Measurements from ENCODE around the gene FBXW11. TPM values are rescaled to one million over a fixed set of nuclear protein-coding genes. Genes with fewer than 3 reads are reported as not detected.

FBXW11 gene
- total and polyA plus RNA-seq, 10 of the 15 experiments (the other 5 are each of a cell fraction or from before 2014, with no cell fraction given) = 4.3 to 61.5 (median 40.0) TPM

DNA sequence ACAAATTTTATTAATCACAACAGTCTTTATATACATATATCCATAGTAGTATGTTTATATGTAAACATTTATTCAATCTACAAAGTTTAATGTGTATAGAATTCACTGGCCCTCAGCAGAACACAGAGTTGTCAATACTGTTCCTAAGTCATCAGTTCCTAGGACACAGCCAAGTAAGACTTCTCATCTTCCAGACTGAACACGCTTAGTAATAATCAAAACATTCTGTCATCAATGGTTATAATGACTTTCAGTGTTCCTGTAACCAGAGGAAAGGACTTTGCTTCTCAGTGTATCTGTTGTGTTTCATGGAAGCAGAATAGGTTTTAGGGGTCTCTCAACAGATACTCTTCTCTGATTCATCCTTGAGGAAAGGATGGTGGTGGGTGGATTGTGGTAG lies 138.7 kb downstream of the FBXW11 start (continued):
- no peak for TF ChIP-seq HDAC6 (IDR thresholded peaks at IDR 0.05; ENCODE audit: unreplicated experiment)
- no peak for TF ChIP-seq NBN (IDR thresholded peaks at IDR 0.05)
- no peak for TF ChIP-seq IRF4 (IDR thresholded peaks at IDR 0.05; ENCODE audit: low read depth, low read length)
- no peak for TF ChIP-seq HDGF (IDR thresholded peaks at IDR 0.05)
- TF ChIP-seq TCF7 (IDR thresholded peaks at IDR 0.05; ENCODE audit: borderline replicate concordance) = no peak
- TF ChIP-seq RBBP5 (conservative IDR thresholded peaks at IDR 0.05) = no peak
- TF ChIP-seq RUNX3 (IDR thresholded peaks at IDR 0.05; ENCODE audit: low read length) = no peak
- no peak for TF ChIP-seq CHD2 (IDR thresholded peaks at IDR 0.05; ENCODE audit: borderline replicate concordance, low read depth, low read length)

DNA sequence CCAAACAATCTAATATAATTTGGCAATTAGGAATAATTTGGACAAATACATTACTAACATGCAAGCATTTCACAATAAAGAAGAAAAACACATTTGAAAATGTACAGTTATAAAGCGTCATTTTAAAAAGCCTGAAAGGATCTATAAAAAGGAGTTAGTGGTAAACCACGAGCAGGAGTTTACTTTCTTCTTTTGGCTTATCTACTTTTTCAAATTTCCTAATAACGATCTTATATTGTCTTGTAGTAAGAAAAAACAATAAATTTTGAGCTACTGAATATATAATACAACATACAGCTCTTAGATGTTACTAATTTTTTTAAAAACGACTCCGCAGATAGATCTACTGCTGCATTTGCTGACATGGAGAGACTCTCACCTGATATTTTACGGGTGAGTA lies 141.0 kb downstream of the FBXW11 start:
- DNase-seq (ENCODE audit: low read depth, low spot score) (no peak), FAIRE-seq (no peak), ATAC-seq (no peak)
- in situ Hi-C loops (cut with MboI) = no loop called here
- intact Hi-C loops (cut with micrococcal nuclease; ENCODE audit: unreplicated experiment) = no loop called here
- no peak overlapping the region for H2AFZ ChIP-seq (ENCODE audit: control insufficient read depth, low read depth, low read length)
- WGBS (ENCODE audit: insufficient coverage, insufficient replicate concordance, low lambda C conversion rate, missing lambda C conversion rate) = 90% methylated on average over 6 of the region's 6 CpGs
- BruUV-seq (replicated peaks) = no TSS peak
- H3K4me2 ChIP-seq (ENCODE audit: control insufficient read depth, insufficient read depth) = no peak overlapping the region
- no peak overlapping the region for H3K4me3 ChIP-seq
- H4K20me1 ChIP-seq (ENCODE audit: control insufficient read depth, insufficient read depth) = no peaks in the 10 kb centered on the region
- H3K9ac ChIP-seq (ENCODE audit: control insufficient read depth, insufficient read depth, low read length) = no peak overlapping the region
- ChIA-PET POLR2A (no interaction called here), CTCF (interaction anchor here (1.3 kb wide), 1 partner anchor 14 kb away, joined by 3 read pairs; no protein-coding TSS in a partner anchor), RAD21 (ENCODE audit: unreplicated experiment) (interaction anchor here (0.7 kb wide), 1 partner anchor 383 kb away, joined by 3 read pairs; no protein-coding TSS in a partner anchor), SMC1A (ENCODE audit: uncharacterized antibody, unreplicated experiment) (no interaction called here)
- no peaks in the 10 kb centered on the region for H3K9me3 ChIP-seq (replicated peaks; ENCODE audit: control insufficient read depth, insufficient read depth, low read length)
- H3K27me3 ChIP-seq (replicated peaks in 1 of 2; ENCODE audit: control insufficient read depth in 2 of 2, insufficient read depth in 2 of 2, low read length in 1 of 2) = no peaks in the 10 kb centered on the region
- H3K79me2 ChIP-seq (ENCODE audit: control insufficient read depth, insufficient read depth, low read length) = no peaks in the 10 kb centered on the region
- peaks cover 3 to 10% of the 10 kb centered on the region in 2 experiments; a peak in 3 of 4 replicates for H3K36me3 ChIP-seq (ENCODE audit: control insufficient read depth in 2 of 2, insufficient read depth in 2 of 2, low read length in 1 of 2)
- no peak overlapping the region for H3K27ac ChIP-seq (ENCODE audit: control insufficient read depth, insufficient read depth)
- no peaks in the 10 kb centered on the region for H3K4me1 ChIP-seq (ENCODE audit: control insufficient read depth, insufficient read depth, low read length)
- TF ChIP-seq BCL11A (IDR thresholded peaks at IDR 0.05; ENCODE audit: low read depth, low read length) (no peak), NR2F1 (conservative IDR thresholded peaks at IDR 0.05) (no peak), ZNF274 (IDR thresholded peaks at IDR 0.05; ENCODE audit: insufficient read depth, insufficient read length) (no peak), POLR2A (IDR thresholded peaks at IDR 0.05; ENCODE audit: low read depth, low read length) (no peak), PRDM15 (CRISPR knock-in tag; IDR thresholded peaks at IDR 0.05) (no peak), JUND (IDR thresholded peaks at IDR 0.05; ENCODE audit: low read depth, low read length) (no peak), SP1 (IDR thresholded peaks at IDR 0.05; ENCODE audit: low read depth, low read length) (no peak), ETV6 (conservative IDR thresholded peaks at IDR 0.05 in 1 of 2, IDR thresholded peaks at IDR 0.05 in 1 of 2; ENCODE audit: borderline replicate concordance in 1 of 2, low read depth in 1 of 2) (no peak), BACH1 (IDR thresholded peaks at IDR 0.05; ENCODE audit: borderline replicate concordance) (no peak), HCFC1 (IDR thresholded peaks at IDR 0.05; ENCODE audit: low read length) (no peak), PAX8 (IDR thresholded peaks at IDR 0.05) (no peak), NFYA (IDR thresholded peaks at IDR 0.05; ENCODE audit: borderline replicate concordance, low read depth, low read length) (no peak)
- TF ChIP-seq, protein P1, sequence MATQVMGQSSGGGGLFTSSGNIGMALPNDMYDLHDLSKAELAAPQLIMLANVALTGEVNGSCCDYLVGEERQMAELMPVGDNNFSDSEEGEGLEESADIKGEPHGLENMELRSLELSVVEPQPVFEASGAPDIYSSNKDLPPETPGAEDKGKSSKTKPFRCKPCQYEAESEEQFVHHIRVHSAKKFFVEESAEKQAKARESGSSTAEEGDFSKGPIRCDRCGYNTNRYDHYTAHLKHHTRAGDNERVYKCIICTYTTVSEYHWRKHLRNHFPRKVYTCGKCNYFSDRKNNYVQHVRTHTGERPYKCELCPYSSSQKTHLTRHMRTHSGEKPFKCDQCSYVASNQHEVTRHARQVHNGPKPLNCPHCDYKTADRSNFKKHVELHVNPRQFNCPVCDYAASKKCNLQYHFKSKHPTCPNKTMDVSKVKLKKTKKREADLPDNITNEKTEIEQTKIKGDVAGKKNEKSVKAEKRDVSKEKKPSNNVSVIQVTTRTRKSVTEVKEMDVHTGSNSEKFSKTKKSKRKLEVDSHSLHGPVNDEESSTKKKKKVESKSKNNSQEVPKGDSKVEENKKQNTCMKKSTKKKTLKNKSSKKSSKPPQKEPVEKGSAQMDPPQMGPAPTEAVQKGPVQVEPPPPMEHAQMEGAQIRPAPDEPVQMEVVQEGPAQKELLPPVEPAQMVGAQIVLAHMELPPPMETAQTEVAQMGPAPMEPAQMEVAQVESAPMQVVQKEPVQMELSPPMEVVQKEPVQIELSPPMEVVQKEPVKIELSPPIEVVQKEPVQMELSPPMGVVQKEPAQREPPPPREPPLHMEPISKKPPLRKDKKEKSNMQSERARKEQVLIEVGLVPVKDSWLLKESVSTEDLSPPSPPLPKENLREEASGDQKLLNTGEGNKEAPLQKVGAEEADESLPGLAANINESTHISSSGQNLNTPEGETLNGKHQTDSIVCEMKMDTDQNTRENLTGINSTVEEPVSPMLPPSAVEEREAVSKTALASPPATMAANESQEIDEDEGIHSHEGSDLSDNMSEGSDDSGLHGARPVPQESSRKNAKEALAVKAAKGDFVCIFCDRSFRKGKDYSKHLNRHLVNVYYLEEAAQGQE (IDR thresholded peaks at IDR 0.05; ENCODE audit: low read depth, low read length) = no peak
